Middle frontal gyrus (tissue), 1 donor: ENCODE measurements around the gene USP6.
A peak's percentile ranks its signal among the peaks of the same experiment; 100 is the strongest.
"Not testable (repeated sequence)": the region's sequence is repeated elsewhere in the genome, so short reads cannot be mapped to it uniquely, and the experiment has no call there.

Experiments
- DNase-seq: peaks from one replicate; pipeline ENCODE4 v3.0.0-alpha.2; 2015; ENCODE audit warnings: low spot score; ENCODE audit errors: extremely low spot score

The USP6 gene

DNA sequence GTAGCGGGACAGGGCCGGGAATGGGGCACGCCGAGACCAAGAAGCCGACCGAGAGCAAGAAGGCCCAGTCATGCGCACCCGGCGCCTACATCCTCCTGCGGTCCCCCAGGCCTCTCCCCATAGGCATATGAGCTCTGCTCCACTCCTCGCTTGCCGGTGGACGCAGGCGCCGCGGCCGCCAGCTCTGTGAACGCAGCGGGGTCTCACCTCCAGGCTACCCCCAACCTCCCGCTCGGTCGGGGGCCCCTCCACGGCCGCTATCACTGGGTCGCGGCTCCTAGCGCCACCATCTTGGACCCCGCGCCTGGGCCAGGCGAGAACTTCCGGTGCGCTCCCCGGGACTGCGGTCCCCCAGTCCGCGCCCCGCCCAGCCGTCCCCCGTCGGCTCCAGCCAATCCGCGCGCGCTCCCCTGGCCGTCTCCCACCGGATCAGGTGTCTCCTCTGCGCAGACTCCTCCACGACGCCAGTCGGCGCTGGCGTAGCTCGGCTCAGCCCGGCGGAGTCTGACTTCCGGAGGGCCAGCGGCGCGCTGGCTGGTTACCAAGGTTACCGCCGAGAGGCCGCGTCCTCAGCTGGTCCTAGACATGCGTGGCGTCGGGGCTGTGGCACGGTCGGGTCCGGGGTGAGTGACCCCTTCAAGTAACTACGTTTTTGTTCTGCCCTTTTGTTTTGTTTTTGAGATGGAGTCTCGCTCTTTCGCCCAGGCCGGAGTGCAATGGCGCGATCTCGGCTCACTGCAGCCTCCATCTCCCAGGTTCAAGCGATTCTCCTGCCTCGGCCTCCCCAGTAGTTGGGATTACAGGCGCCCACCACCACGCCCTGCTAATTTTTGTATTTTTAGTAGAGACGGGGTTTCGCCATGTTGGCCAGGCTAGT lies 75.9 kb downstream of the USP6 start, which contains the start of gene ZNF594:
ZNF594 (minus strand) TSS at position 328 of the 877 bp plus-strand sequence. CDS start 7,612 bp downstream, outside the sequence.
- peak; percentile 91 for DNase-seq

GRCh38 chr17:5194346-5194745 lies 78.5 kb downstream of the USP6 start:
- no peak for DNase-seq

GRCh38 chr17:5198472-5198871 lies 82.6 kb downstream of the USP6 start:
- no peak for DNase-seq

DNA sequence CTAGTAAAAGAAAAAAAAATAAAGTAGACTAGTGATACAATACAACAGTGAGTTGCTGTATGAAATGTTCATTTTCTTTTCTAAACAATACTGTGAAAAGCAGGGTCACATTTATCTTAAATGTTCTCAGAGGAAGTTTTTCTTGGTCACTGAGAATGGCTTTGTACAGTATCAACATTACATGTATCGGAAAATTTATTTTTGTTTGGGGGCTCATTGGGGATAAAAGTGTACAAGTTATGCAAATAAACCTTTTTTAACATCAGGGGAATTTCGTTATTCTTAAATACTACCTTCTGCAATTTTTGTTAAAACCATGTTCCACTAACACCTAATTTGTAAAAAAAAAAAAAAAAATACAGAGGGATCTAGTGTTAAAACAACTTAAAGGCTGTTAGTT lies 84.5 kb downstream of the USP6 start:
- DNase-seq: no peak

DNA sequence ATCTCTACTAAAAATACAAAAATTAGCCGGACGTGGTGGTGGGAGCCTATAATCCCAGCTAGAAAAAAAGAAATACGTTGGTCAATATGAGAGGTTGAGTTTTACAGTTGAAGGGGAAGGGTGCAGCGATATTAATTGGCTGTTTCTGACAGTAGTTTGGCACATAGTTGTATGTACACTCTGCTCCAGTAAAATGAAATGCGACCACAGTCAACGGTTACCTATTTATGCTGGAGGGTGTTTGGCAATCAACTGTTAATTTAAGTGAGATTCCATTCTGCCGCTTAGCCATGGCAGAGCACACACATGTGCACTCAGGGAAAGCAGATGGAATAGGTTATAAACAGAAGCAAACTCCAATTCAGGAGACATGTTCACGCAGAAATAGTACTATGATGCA lies 85.2 kb downstream of the USP6 start:
- DNase-seq: no peak

DNA sequence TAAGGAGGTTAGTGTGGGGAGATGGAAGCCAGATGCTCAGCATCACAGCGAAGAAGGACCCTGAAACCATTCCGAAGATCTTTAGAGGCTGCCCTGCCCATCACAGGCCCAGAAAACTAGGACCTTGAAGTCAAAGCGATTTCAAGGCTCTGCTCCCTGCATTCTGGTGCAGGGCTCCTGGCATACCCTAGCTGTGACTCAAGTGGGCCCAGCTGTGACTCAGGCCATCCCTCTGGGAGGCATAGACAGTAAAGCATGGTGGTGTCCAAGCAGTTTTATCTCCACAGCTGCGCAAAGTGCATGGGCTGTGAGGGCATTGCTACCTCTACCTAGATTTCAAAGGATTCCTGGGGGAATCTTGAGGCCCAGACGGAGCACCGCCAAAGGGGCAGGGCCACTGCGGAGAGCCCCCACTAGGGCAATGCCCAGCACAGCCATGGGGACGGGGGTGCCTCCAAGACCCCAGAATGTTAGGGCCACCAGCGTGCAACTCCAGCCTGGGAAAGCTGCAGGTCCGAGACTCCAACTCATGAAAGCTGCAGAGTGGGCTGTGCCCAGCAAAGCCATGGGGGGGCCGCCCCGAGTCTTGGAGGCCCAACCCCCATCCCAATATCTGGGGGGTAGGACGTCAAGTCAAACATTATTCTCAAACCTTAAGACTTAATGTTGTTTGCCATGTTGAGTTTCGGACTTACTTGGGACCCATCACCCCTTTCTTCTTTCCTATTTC lies 87.5 kb downstream of the USP6 start:
- no peak for DNase-seq

GRCh38 chr17:5203908-5204294 lies 88.1 kb downstream of the USP6 start:
- DNase-seq: no peak

GRCh38 chr17:5209396-5209795 lies 93.6 kb downstream of the USP6 start:
- no peak for DNase-seq

DNA sequence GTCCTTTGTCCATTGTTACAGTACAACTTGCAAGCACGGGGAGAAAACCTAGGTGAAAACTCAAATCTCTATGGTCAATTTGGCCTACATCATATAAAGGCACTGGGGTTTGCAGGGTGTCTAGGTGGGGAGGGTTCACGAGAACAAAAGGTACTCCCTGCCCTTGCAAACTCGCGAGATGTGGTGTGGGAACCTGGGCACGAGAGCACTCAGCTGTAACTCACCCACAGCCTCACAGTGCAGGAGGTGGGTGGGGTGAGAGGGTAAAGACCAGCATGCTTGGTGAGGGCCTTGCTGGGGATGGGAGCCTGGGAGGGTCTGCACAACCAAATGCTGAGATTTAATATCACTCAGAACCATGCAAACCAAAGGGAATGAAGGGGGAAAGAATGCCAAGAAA lies 94.3 kb downstream of the USP6 start:
- no peak for DNase-seq

DNA sequence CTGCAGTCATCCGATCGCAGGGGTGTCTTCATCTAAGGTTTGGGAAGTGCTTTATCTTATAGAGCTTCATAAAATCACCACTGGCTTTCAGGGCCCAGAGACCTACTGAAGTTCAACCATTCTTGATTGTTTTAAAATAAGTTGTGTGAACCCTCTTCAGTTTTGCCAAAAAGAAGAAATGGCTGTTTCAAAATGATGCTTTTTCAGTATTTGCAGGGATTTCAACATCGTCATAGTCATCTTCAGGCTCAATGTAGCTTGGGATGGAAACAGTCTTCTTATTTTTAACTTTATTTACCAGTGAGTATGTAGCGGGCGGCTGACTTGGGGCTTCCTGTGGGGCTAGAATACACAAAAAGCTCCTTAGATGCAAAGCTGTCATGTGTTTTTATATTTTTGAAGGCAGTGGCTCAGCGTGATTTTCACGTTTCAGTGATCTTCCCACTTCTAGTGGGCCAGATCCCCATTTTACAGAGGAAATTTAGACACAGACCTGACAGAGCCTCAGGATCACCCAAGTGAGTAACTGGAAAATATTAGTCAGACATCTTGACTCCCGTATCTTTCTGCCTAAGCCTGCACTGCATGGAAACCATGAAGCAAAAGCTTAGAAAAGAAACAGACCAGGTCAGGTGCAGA lies 94.9 kb downstream of the USP6 start:
- no peak for DNase-seq

DNA sequence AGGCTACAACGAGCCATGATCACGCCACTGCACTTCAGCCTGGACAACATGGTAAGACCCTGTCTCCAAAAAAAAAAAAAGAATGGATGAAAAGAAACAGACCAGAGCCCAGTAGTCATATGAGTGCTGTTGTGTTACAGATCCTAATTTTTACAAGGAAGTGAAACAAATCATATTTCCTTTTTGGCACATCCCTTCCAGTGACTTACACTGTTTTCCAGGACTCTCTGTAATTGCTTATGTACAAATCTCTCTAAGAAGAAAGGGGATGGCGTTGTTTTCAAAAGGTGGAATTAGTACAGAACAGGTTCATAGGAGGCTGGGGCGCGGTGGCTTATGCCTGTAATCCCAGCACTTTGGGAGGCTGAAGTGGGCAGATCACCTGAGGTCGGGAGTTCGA lies 95.6 kb downstream of the USP6 start:
- DNase-seq: no peak

DNA sequence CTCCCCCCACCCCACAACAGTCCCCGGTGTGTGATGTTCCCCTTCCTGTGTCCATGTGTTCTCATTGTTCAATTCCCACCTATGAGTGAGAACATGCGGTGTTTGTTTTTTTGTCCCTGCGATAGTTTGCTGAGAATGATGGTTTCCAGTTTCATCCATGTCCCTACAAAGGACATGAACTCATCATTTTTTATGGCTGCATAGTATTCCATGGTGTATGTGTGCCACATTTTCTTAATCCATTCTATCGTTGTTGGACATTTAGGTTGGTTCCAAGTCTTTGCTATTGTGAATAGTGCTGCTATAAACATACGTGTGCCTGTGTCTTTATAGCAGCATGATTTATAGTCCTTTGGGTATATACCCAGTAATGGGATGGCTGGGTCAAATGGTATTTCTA lies 101.7 kb downstream of the USP6 start:
- DNase-seq: not testable (repeated sequence)

- DNase-seq: no peak
Measured at GRCh38 chr17:5219536-5219935, 103.7 kb downstream of the USP6 start.

GRCh38 chr17:5220074-5220473 lies 104.2 kb downstream of the USP6 start:
- DNase-seq: no peak

- not testable (repeated sequence) for DNase-seq
Measured at GRCh38 chr17:5221912-5222311, 106.1 kb downstream of the USP6 start.
